ENCODE results near the gene TFAP2E. TPM values are rescaled to one million over a fixed set of nuclear protein-coding genes. Genes with fewer than 3 reads are reported as not detected.
"Not testable (repeated sequence)": the region's sequence is repeated elsewhere in the genome, so short reads cannot be mapped to it uniquely, and the experiment has no call there.

TFAP2E gene
- total RNA-seq, 1 experiment from 2014 or later = 3.2 TPM

DNA sequence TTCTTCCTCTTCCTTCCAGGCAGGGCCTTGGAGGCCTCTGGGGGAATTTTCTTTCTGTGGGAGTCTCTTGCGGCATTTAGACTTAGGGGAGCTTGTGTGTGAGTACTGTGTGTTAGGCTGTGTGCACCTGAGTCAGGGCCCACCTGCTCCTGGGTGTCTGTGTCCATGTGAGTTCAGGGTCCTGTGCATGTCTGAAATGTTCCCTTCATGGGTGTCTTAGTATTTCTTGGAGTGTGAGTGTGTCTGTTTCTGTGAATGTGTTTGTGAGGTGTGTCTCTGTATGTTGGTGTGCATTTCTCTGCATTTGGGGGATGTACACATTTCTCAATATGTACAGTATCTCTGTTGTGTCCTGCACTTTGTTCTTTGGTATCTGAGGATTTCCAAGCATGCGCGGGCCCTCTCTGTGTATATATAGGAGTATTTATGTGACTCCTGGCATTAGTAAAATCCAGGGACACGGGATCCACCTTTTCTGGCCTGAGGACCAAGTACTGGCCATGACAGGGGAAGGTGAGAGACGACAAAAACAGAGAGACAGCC is 2.4 kb downstream of the TFAP2E start:
- Histone ChIP-seq H3K27me3 (ENCODE audit: control insufficient read depth, insufficient read depth, low read length) (no peaks in the 10 kb centered on the region), H3K27ac (ENCODE audit: low read length) (no peak overlapping the region), H3K36me3 (ENCODE audit: control insufficient read depth, insufficient read depth, low read length) (no peaks in the 10 kb centered on the region), H3K4me3 (ENCODE audit: low read depth in 2 of 2, low read length in 2 of 2) (no peak overlapping the region), H3K4me1 (ENCODE audit: control insufficient read depth, insufficient read depth, low read length) (peaks cover 4% of the 10 kb centered on the region), H3K9me3 (ENCODE audit: control insufficient read depth, insufficient read depth, low read depth, low read length) (no peaks in the 10 kb centered on the region)
- BruUV-seq (replicated peaks) = no TSS peak
- TF ChIP-seq TCF7L2 (IDR thresholded peaks at IDR 0.05; ENCODE audit: low read depth, low read length) (no peak), POLR2AphosphoS5 (IDR thresholded peaks at IDR 0.05; ENCODE audit: low read depth, low read length) (no peak), SIN3A (IDR thresholded peaks at IDR 0.05; ENCODE audit: borderline replicate concordance, insufficient read depth, low read depth, low read length) (no peak)
- TF ChIP-seq, protein P1, sequence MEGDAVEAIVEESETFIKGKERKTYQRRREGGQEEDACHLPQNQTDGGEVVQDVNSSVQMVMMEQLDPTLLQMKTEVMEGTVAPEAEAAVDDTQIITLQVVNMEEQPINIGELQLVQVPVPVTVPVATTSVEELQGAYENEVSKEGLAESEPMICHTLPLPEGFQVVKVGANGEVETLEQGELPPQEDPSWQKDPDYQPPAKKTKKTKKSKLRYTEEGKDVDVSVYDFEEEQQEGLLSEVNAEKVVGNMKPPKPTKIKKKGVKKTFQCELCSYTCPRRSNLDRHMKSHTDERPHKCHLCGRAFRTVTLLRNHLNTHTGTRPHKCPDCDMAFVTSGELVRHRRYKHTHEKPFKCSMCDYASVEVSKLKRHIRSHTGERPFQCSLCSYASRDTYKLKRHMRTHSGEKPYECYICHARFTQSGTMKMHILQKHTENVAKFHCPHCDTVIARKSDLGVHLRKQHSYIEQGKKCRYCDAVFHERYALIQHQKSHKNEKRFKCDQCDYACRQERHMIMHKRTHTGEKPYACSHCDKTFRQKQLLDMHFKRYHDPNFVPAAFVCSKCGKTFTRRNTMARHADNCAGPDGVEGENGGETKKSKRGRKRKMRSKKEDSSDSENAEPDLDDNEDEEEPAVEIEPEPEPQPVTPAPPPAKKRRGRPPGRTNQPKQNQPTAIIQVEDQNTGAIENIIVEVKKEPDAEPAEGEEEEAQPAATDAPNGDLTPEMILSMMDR (IDR thresholded peaks at IDR 0.05) = no peak
- TF ChIP-seq, protein P2, sequence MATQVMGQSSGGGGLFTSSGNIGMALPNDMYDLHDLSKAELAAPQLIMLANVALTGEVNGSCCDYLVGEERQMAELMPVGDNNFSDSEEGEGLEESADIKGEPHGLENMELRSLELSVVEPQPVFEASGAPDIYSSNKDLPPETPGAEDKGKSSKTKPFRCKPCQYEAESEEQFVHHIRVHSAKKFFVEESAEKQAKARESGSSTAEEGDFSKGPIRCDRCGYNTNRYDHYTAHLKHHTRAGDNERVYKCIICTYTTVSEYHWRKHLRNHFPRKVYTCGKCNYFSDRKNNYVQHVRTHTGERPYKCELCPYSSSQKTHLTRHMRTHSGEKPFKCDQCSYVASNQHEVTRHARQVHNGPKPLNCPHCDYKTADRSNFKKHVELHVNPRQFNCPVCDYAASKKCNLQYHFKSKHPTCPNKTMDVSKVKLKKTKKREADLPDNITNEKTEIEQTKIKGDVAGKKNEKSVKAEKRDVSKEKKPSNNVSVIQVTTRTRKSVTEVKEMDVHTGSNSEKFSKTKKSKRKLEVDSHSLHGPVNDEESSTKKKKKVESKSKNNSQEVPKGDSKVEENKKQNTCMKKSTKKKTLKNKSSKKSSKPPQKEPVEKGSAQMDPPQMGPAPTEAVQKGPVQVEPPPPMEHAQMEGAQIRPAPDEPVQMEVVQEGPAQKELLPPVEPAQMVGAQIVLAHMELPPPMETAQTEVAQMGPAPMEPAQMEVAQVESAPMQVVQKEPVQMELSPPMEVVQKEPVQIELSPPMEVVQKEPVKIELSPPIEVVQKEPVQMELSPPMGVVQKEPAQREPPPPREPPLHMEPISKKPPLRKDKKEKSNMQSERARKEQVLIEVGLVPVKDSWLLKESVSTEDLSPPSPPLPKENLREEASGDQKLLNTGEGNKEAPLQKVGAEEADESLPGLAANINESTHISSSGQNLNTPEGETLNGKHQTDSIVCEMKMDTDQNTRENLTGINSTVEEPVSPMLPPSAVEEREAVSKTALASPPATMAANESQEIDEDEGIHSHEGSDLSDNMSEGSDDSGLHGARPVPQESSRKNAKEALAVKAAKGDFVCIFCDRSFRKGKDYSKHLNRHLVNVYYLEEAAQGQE (IDR thresholded peaks at IDR 0.05; ENCODE audit: insufficient read depth in 1 of 2, low read depth in 2 of 2, low read length in 1 of 2) = no peak
- ATAC-seq = no peak
- intact Hi-C loops (cut with micrococcal nuclease; ENCODE audit: unreplicated experiment) = no loop called here
- CTCF ChIA-PET = no interaction called here
- DNase-seq (ENCODE audit: low read depth, low spot score) = no peak
- in situ Hi-C loops (cut with HindIII; ENCODE audit: low pct_unique_long_range_greater_than_20kb, low sequenced_read_pairs) = no loop called here
- POLR2A ChIA-PET = no interaction called here

DNA sequence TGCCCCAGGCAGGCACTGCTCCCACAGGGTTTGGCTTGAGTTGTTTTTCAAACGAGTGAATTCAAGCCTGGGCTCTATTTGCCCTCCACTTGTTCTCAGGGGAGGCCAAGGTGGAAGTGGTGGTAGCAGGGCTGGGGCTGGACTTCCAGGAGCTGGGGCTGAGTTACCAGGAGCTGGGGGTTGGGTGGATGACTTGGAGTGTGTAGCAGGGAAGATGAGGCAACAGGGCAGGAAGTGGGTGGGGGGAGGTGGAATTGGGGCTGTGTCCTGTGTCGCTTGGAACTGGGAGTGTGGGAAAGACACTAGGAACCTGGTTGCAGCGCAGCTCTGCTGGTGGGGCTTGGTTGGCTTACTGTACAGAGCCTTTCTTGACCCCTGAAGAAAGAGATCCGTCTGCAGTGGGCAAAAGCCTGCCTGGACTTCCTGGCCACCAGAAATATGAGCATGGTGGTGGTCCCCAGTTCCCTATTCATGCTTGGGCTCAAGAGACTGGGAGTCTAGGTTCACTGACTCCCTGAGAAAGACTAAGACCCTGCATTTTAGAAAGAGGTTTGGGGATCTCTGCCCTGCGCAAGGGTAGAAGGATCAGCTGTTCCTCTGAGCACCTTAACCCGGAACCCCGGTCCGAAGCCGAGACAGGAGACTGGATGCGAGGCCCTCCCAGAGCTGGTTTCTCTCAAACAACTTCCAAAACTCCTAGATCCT is 3.1 kb downstream of the TFAP2E start:
- H3K4me1 ChIP-seq (ENCODE audit: control insufficient read depth, insufficient read depth, low read length) = peaks cover 4% of the 10 kb centered on the region
- H3K9me3 ChIP-seq (ENCODE audit: control insufficient read depth, insufficient read depth, low read depth, low read length) = no peaks in the 10 kb centered on the region
- no peak overlapping the region for H3K27ac ChIP-seq (ENCODE audit: low read length)
- DNase-seq (ENCODE audit: low read depth, low spot score) (no peak), ATAC-seq (no peak)
- intact Hi-C loops (cut with micrococcal nuclease; ENCODE audit: unreplicated experiment) = no loop called here
- ChIA-PET CTCF (no interaction called here), POLR2A (no interaction called here)
- in situ Hi-C loops (cut with HindIII; ENCODE audit: low pct_unique_long_range_greater_than_20kb, low sequenced_read_pairs) = no loop called here
- no peak overlapping the region for H3K4me3 ChIP-seq (ENCODE audit: low read depth in 2 of 2, low read length in 2 of 2)
- TF ChIP-seq, protein P1 (IDR thresholded peaks at IDR 0.05) = no peak
- TF ChIP-seq, protein P2 (IDR thresholded peaks at IDR 0.05; ENCODE audit: insufficient read depth in 1 of 2, low read depth in 2 of 2, low read length in 1 of 2) = no peak
- TF ChIP-seq POLR2AphosphoS5 (IDR thresholded peaks at IDR 0.05; ENCODE audit: low read depth, low read length) (no peak), SIN3A (IDR thresholded peaks at IDR 0.05; ENCODE audit: borderline replicate concordance, insufficient read depth, low read depth, low read length) (no peak), TCF7L2 (IDR thresholded peaks at IDR 0.05; ENCODE audit: low read depth, low read length) (no peak)
- no peaks in the 10 kb centered on the region for H3K36me3 ChIP-seq (ENCODE audit: control insufficient read depth, insufficient read depth, low read length)
- no peaks in the 10 kb centered on the region for H3K27me3 ChIP-seq (ENCODE audit: control insufficient read depth, insufficient read depth, low read length)
- TSS peak; percentile 59 for BruUV-seq (replicated peaks)

DNA sequence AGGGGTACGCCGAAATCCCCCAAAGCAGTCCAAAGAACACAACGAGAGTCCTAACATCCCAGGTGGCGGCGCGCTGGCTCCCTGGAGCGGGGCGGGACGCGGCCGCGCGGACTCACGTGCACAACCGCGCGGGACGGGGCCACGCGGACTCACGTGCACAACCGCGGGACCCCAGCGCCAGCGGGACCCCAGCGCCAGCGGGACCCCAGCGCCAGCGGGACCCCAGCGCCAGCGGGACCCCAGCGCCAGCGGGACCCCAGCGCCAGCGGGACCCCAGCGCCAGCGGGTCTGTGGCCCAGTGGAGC is 3.6 kb downstream of the TFAP2E start:
- H3K9me3 ChIP-seq (ENCODE audit: control insufficient read depth, insufficient read depth, low read depth, low read length); DNase-seq (ENCODE audit: low read depth, low spot score); H3K27me3 ChIP-seq (ENCODE audit: control insufficient read depth, insufficient read depth, low read length); H3K4me1 ChIP-seq (ENCODE audit: control insufficient read depth, insufficient read depth, low read length); BruUV-seq (replicated peaks); H3K4me3 ChIP-seq (ENCODE audit: low read depth in 2 of 2, low read length in 2 of 2); ATAC-seq; POLR2A ChIA-PET; H3K36me3 ChIP-seq (ENCODE audit: control insufficient read depth, insufficient read depth, low read length); intact Hi-C loops (cut with micrococcal nuclease; ENCODE audit: unreplicated experiment); H3K27ac ChIP-seq (ENCODE audit: low read length); CTCF ChIA-PET; in situ Hi-C loops (cut with HindIII; ENCODE audit: low pct_unique_long_range_greater_than_20kb, low sequenced_read_pairs): not testable (repeated sequence)
